HFF-Myc (cell line): ENCODE measurements around the gene OLFML3.

Experiments
- DNase-seq: peaks from one replicate; pipeline ENCODE4 v3.0.0-alpha.2; 2011; ENCODE audit warnings: low read depth; ENCODE audit errors: extremely low read depth
- H3K4me3 ChIP-seq: replicated peaks from 2 replicates; pipeline ENCODE4 v1.5.1; 2011; ENCODE audit warnings: low read depth, mild to moderate bottlenecking, control low read depth, low read length
- TF ChIP-seq, protein P1 (sequence below): IDR thresholded peaks from 2 replicates; pipeline ENCODE4 v1.5.1; 2012; ENCODE audit warnings: mild to moderate bottlenecking, low read depth, low read length, control low read depth; ENCODE audit errors: missing control alignments

Gene OLFML3

DNA sequence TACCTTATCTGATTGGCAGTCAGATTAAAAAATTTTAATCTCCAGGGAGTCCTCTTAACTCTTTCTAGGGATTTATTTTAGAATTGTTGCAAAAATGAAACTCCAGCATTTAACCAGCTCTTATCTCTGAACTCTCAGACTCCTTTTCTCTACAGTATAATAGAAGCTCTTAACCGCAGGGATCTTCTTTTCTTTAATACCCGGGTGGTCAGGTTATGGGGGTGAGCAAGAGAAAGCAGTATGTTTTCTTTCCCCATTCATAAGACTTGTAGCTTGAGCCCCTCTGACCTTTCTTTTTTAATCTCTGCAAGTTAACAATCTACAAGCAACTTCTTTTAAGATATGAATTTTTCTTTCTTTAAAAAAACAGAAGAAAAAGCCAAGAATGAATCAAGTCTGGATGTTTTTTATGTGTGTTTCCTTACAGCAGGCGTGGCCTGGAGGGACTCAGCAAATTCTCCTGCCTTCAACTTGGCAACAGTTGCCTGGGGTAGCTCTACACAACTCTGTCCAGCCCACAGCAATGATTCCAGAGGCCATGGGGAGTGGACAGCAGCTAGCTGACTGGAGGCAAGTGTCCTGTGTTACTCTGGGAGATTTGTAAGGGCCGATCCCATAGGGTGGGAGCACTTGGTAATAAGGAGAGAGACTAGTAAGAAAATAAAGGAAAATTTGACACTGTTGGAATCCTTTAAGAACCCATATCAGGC lies 13.4 kb upstream of the OLFML3 start:
- DNase-seq = no peak
- TF ChIP-seq, protein P1, sequence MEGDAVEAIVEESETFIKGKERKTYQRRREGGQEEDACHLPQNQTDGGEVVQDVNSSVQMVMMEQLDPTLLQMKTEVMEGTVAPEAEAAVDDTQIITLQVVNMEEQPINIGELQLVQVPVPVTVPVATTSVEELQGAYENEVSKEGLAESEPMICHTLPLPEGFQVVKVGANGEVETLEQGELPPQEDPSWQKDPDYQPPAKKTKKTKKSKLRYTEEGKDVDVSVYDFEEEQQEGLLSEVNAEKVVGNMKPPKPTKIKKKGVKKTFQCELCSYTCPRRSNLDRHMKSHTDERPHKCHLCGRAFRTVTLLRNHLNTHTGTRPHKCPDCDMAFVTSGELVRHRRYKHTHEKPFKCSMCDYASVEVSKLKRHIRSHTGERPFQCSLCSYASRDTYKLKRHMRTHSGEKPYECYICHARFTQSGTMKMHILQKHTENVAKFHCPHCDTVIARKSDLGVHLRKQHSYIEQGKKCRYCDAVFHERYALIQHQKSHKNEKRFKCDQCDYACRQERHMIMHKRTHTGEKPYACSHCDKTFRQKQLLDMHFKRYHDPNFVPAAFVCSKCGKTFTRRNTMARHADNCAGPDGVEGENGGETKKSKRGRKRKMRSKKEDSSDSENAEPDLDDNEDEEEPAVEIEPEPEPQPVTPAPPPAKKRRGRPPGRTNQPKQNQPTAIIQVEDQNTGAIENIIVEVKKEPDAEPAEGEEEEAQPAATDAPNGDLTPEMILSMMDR = no peak
- no peak overlapping the region for H3K4me3 ChIP-seq

DNA sequence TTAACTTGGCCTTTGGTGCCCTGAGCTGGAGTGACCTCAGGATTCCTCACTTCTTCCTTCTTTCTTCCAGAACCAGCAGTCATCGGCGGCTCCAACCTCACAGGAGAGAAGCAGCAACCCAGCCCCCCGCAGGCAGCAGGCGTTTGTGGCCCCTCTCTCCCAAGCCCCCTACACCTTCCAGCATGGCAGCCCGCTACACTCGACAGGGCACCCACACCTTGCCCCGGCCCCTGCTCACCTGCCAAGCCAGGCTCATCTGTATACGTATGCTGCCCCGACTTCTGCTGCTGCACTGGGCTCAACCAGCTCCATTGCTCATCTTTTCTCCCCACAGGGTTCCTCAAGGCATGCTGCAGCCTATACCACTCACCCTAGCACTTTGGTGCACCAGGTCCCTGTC lies 6.3 kb upstream of the OLFML3 start:
- TF ChIP-seq, protein P1 = no peak
- DNase-seq = no peak
- no peak overlapping the region for H3K4me3 ChIP-seq

DNA sequence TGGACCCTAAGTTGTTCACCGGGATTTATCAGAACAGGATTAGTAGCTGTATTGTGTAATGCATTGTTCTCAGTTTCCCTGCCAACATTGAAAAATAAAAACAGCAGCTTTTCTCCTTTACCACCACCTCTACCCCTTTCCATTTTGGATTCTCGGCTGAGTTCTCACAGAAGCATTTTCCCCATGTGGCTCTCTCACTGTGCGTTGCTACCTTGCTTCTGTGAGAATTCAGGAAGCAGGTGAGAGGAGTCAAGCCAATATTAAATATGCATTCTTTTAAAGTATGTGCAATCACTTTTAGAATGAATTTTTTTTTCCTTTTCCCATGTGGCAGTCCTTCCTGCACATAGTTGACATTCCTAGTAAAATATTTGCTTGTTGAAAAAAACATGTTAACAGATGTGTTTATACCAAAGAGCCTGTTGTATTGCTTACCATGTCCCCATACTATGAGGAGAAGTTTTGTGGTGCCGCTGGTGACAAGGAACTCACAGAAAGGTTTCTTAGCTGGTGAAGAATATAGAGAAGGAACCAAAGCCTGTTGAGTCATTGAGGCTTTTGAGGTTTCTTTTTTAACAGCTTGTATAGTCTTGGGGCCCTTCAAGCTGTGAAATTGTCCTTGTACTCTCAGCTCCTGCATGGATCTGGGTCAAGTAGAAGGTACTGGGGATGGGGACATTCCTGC lies 3.9 kb upstream of the OLFML3 start:
- H3K4me3 ChIP-seq = no peak overlapping the region
- DNase-seq = no peak
- TF ChIP-seq, protein P1 = no peak

DNA sequence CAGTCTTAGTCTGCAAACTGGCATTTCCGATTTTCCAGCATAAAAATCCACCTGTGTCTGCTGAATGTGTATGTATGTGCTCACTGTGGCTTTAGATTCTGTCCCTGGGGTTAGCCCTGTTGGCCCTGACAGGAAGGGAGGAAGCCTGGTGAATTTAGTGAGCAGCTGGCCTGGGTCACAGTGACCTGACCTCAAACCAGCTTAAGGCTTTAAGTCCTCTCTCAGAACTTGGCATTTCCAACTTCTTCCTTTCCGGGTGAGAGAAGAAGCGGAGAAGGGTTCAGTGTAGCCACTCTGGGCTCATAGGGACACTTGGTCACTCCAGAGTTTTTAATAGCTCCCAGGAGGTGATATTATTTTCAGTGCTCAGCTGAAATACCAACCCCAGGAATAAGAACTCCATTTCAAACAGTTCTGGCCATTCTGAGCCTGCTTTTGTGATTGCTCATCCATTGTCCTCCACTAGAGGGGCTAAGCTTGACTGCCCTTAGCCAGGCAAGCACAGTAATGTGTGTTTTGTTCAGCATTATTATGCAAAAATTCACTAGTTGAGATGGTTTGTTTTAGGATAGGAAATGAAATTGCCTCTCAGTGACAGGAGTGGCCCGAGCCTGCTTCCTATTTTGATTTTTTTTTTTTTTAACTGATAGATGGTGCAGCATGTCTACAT lies 2.5 kb upstream of the OLFML3 start:
- TF ChIP-seq, protein P1 = peak; percentile 64
- no peak for DNase-seq
- H3K4me3 ChIP-seq = no peak overlapping the region

DNA sequence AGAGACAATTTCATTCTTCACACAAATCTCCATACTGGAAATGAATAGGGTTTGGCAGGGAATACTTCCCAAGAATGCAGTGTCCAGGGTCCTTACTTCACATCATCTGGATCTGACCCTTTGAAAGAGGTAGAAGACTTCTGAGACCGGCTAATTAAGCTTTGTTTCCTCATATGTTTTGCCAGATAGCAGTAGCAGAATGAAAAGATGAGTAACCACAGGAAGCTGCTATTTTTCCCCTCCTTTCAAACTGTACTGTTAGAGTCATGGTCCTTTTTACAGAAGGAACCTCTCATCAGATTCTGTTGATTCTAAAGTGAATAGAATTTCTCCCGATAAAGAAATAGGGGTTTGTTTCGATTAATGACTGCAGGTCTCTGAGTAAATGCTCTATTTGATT lies 1.4 kb upstream of the OLFML3 start:
- TF ChIP-seq, protein P1 = no peak
- no peak for DNase-seq
- H3K4me3 ChIP-seq = no peak overlapping the region

DNA sequence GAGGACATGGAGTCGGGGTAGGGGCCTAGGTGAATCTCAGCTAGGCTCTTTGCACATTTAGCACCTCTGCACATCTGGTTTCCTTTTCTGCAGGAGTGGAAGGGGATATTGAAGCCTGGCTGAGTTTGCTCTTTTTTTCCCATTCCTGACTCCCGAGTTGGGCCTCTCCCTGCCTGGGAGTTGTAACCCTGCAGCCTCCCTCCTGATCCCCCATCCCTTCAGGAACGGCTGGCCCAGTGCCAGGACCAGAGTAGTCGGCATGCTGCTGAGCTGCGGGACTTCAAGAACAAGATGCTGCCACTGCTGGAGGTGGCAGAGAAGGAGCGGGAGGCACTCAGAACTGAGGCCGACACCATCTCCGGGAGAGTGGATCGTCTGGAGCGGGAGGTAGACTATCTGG lies 836 bp downstream of the OLFML3 start:
- H3K4me3 ChIP-seq = peak overlapping the region; percentile 43
- DNase-seq = peak; percentile 40

More for the DNA sequence above, 836 bp downstream of the OLFML3 start:
- TF ChIP-seq, protein P1 = no peak
